Smooth muscle cell (in vitro differentiated cells): Measurements from ENCODE around the gene BLTP2. TPM values are rescaled to one million over a fixed set of nuclear protein-coding genes. Genes with fewer than 3 reads are reported as not detected.
A peak's percentile ranks its signal among the peaks of the same experiment; 100 is the strongest.

Experiments used
- DNase-seq: peaks from one replicate; lab custom pipeline; 2025; ENCODE audit not compliant: unreplicated experiment; lab: John Stamatoyannopoulos, UW
- H2AFZ ChIP-seq: fragments of 200-600 bp; sonication (generic); 2 replicates; pipeline ENCODE4 v1.6.0; 2016; ENCODE audit warnings: antibody characterized with exemption, low read depth, mild to moderate bottlenecking
- H3F3A ChIP-seq: fragments of 200-600 bp; sonication (generic); 2 replicates; pipeline ENCODE4 v1.6.0; 2017; ENCODE audit warnings: antibody characterized with exemption, low read depth
- H3K27ac ChIP-seq: fragments of 200-600 bp; sonication (generic); 2 replicates; pipeline ENCODE4 v1.5.1; 2016; ENCODE audit warnings: low read depth, mild to moderate bottlenecking
- H3K27me3 ChIP-seq: fragments of 200-600 bp; sonication (generic); 2 replicates; pipeline ENCODE4 v1.6.1; 2016; ENCODE audit warnings: low read depth, mild to moderate bottlenecking
- H3K36me3 ChIP-seq: fragments of 200-600 bp; sonication (generic); 2 replicates; pipeline ENCODE4 v1.5.1; 2016; ENCODE audit warnings: low read depth
- H3K4me1 ChIP-seq: fragments of 200-600 bp; sonication (generic); 2 replicates; pipeline ENCODE4 v1.5.1; 2016; ENCODE audit warnings: low read depth
- H3K4me2 ChIP-seq: fragments of 200-600 bp; sonication (generic); 2 replicates; pipeline ENCODE4 v1.6.0; 2016; ENCODE audit warnings: mild to moderate bottlenecking
- H3K4me3 ChIP-seq: fragments of 200-600 bp; sonication (generic); 2 replicates; pipeline ENCODE4 v1.5.1; 2016; ENCODE audit warnings: mild to moderate bottlenecking
- H3K79me2 ChIP-seq: fragments of 200-600 bp; sonication (generic); 2 replicates; pipeline ENCODE4 v1.6.0; 2016; ENCODE audit warnings: low read depth, mild to moderate bottlenecking
- H3K9ac ChIP-seq: fragments of 200-600 bp; sonication (generic); 2 replicates; pipeline ENCODE4 v1.6.0; 2016; ENCODE audit warnings: low read depth
- H3K9me3 ChIP-seq: fragments of 200-600 bp; sonication (generic); replicated peaks from 2 replicates; pipeline ENCODE4 v1.5.1; 2016; ENCODE audit warnings: low read depth
- H4K20me1 ChIP-seq: fragments of 200-600 bp; sonication (generic); 2 replicates; pipeline ENCODE4 v1.6.0; 2016; ENCODE audit warnings: low read depth
- WGBS: methylation state at CpG from one replicate; pipeline ENCODE4 v1.1.7; 2016; ENCODE audit warnings: low lambda C conversion rate; 5-methylcytosine and 5-hydroxymethylcytosine counted together
- polyA plus RNA-seq: library from polyadenylated mRNA; unstranded; fragments of >200 nt; fragmentation: Nextera tagmentation; extraction: Ambion mirVana; gene quantifications from 2 replicates; pipeline ENCODE4 v1.2.1, GENCODE V29; 2016
- total RNA-seq: library from RNA; depleted of rRNA; stranded (reverse); fragments of >200 nt; gene quantifications from 2 replicates; pipeline ENCODE4 v1.2.3, GENCODE V29; 2014
- TF ChIP-seq, protein P1 (sequence below): fragments of 200-600 bp; sonication (generic); IDR thresholded peaks from 2 replicates; pipeline ENCODE4 v1.5.1; 2017; ENCODE audit warnings: borderline replicate concordance, mild to moderate bottlenecking, antibody characterized with exemption; ENCODE audit not compliant: insufficient read depth, poor library complexity, severe bottlenecking

BLTP2 gene
- total and polyA plus RNA-seq, 2 experiments from 2014 or later = 37.1 to 63.5 TPM

DNA sequence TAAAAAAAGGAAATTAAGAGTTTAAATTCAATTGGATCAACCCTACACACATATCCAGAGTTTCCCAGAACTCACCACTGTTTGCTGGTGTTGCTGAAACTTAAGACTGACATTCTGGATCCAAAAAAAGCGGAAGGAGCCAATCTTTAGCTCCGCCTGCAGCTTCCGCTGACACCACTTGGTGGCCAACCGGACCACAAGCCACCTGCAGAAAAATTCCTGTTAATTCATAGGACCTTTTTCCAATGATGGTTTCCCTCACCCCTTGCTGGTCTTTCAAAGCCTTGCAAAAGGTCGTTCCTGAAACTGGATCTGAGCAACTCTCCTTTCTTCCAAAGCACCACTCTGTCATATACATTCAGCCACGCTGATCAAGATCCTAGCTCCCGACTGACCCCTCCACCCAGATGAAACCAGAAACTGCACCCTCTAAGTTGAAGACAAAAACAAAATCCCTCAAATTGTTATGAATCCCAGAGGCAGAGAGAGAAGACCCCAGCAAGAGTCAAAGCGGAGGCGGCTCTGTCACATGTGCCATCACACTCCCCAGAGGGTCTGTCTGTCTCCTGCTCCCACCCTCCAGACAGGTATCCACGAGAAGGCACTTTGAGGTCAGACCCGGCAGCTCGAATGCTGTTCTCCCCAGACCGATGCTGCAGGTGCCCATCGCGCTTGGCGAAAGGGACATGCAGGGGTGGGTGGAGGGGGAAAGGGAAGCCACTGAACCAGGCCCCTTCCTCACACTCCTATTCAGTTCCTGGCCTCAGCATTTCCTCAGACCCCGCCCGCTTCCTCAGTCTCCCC is 773 bp downstream of the BLTP2 start:
- no peaks in the 10 kb centered on the region for H3K27me3 ChIP-seq
- peak overlapping the region; percentile 59 for H2AFZ ChIP-seq
- peaks cover 19% of the 10 kb centered on the region for H3F3A ChIP-seq
- peaks cover 7% of the 10 kb centered on the region for H3K36me3 ChIP-seq
- TF ChIP-seq, protein P1, sequence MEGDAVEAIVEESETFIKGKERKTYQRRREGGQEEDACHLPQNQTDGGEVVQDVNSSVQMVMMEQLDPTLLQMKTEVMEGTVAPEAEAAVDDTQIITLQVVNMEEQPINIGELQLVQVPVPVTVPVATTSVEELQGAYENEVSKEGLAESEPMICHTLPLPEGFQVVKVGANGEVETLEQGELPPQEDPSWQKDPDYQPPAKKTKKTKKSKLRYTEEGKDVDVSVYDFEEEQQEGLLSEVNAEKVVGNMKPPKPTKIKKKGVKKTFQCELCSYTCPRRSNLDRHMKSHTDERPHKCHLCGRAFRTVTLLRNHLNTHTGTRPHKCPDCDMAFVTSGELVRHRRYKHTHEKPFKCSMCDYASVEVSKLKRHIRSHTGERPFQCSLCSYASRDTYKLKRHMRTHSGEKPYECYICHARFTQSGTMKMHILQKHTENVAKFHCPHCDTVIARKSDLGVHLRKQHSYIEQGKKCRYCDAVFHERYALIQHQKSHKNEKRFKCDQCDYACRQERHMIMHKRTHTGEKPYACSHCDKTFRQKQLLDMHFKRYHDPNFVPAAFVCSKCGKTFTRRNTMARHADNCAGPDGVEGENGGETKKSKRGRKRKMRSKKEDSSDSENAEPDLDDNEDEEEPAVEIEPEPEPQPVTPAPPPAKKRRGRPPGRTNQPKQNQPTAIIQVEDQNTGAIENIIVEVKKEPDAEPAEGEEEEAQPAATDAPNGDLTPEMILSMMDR = peak; percentile 39
- H3K4me1 ChIP-seq = peaks cover 7% of the 10 kb centered on the region
- no peak for DNase-seq
- H3K27ac ChIP-seq = no peak overlapping the region
- peaks cover 10% of the 10 kb centered on the region for H4K20me1 ChIP-seq
- H3K9me3 ChIP-seq = no peaks in the 10 kb centered on the region
- peak overlapping the region; percentile 92 for H3K4me2 ChIP-seq
- H3K4me3 ChIP-seq = peak overlapping the region; percentile 85
- H3K79me2 ChIP-seq = peaks cover 26% of the 10 kb centered on the region
- peak overlapping the region; percentile 73 for H3K9ac ChIP-seq
- 3% methylated on average over 16 of the region's 18 CpGs for WGBS

DNA sequence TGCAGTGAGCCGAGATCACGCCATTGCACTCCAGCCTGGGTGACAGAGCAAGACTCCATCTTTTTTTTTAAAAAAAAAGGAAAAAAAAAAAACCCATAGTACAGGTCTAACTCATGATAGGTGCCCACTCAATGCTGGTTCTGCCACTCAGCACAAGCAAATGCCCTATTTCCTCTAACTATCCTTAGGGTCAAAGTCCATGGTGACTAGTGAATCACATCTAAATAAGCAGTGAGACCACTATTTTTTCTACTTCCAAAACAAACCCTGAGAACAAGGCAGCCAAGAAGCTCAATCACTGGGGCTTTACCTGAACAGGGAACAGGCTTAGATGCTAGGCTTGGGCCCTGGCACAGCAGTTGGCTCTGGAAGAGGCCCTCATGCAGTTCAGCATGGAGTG is 3.4 kb downstream of the BLTP2 start:
- no peak overlapping the region for H2AFZ ChIP-seq
- H3K4me2 ChIP-seq = no peak overlapping the region
- H3K27me3 ChIP-seq = no peaks in the 10 kb centered on the region
- 100% methylated on average over 2 of the region's 2 CpGs for WGBS
- H3K9me3 ChIP-seq = no peaks in the 10 kb centered on the region
- DNase-seq = no peak
- H3K36me3 ChIP-seq = peaks cover 25% of the 10 kb centered on the region
- no peak overlapping the region for H3K27ac ChIP-seq
- H3K79me2 ChIP-seq = peaks cover 26% of the 10 kb centered on the region
- no peak overlapping the region for H3K9ac ChIP-seq
- TF ChIP-seq, protein P1 = no peak
- peaks cover 7% of the 10 kb centered on the region for H3K4me1 ChIP-seq
- H3F3A ChIP-seq = peaks cover 10% of the 10 kb centered on the region
- peaks cover 10% of the 10 kb centered on the region for H4K20me1 ChIP-seq
- H3K4me3 ChIP-seq = no peak overlapping the region

DNA sequence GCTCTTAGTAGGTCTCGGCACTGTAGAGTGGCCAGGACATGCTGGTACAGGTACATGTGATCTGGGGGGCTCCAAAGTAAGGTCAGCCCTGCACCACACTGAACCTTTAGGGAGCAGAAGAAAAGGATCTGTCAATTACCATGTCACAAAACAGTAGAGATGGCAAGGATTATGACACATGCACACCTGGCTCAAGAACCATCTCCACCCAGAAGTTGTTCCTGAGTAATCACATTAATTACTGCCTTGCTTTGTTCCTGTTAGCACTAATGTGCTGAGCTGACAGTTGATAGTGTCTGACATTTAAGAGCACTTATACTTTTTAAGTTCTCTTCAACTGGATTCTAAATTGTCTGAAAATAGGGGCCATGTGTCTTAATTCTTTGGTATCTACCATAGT is 9.5 kb downstream of the BLTP2 start:
- H4K20me1 ChIP-seq = peaks cover 25% of the 10 kb centered on the region

More for the DNA sequence above, 9.5 kb downstream of the BLTP2 start:
- H3K27ac ChIP-seq = no peak overlapping the region
- no peaks in the 10 kb centered on the region for H3F3A ChIP-seq
- WGBS = 92% methylated on average over 1 of the region's 1 CpG
- H2AFZ ChIP-seq = no peak overlapping the region
- H3K36me3 ChIP-seq = peaks cover 33% of the 10 kb centered on the region
- no peak overlapping the region for H3K4me3 ChIP-seq
- H3K27me3 ChIP-seq = no peaks in the 10 kb centered on the region
- H3K79me2 ChIP-seq = no peaks in the 10 kb centered on the region
- DNase-seq = no peak
- TF ChIP-seq, protein P1 = no peak
- H3K4me2 ChIP-seq = no peak overlapping the region
- H3K9me3 ChIP-seq = no peaks in the 10 kb centered on the region
- no peaks in the 10 kb centered on the region for H3K4me1 ChIP-seq
- no peak overlapping the region for H3K9ac ChIP-seq
